NCI-H1417 treated with DMSO at 0.1 percent for 48 hours (cell line): ENCODE results near the gene CD2BP2.
"Not testable (repeated sequence)": the region's sequence is repeated elsewhere in the genome, so short reads cannot be mapped to it uniquely, and the experiment has no call there.

Source experiments
- DNase-seq: peaks from one replicate; lab custom pipeline; 2025; lab: John Stamatoyannopoulos, UW

Gene CD2BP2

DNA sequence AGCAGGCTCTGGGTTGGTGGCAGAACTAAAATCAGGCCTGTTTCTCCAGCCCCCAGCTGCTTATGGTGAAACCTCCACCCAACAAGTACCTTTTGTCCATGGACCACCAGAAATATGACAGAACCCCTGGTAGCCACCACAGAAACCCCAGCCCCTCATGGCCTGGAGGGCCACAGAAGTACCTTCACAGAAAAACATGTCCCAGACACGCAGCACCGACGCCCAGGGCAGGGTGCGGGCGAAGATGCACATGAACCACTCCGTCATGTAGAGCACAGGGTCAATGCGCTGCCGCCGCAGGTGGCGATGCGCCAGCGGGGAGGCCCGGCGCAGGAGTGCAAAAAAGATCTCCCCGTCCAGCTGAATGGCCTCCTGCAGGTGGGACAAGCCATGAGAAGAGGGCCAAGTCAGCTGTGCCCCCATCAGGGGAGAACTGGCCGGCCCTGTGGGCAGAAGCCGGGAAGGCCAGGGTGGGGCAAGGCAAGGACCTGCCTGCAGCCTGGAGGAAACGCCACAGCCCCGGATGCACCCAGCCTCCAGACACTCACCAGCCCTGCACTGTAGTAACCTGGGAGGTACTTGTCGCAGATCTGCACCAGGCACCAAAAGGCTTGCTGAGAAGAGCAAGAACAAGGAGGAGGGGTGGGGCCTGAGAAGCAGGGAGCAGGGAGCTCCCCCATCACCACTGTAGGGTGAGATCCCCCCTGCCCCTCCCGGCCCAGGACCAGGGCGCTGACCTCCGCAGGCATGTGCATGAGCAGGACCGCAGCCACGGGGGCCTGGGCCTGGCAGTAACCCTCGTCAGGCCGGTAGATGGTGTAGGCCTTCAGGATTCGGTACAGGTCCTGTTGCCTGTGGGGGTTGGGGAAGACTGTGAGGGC, 4.1 kb upstream of the CD2BP2 start:
- DNase-seq: no peak

- no peak for DNase-seq
Measured at GRCh38 chr16:30358577-30358936, 3.4 kb upstream of the CD2BP2 start.

GRCh38 chr16:30357715-30358576, 2.8 kb upstream of the CD2BP2 start:
- no peak for DNase-seq

- DNase-seq: no peak
Measured at GRCh38 chr16:30357085-30357714, 2.1 kb upstream of the CD2BP2 start.

DNA sequence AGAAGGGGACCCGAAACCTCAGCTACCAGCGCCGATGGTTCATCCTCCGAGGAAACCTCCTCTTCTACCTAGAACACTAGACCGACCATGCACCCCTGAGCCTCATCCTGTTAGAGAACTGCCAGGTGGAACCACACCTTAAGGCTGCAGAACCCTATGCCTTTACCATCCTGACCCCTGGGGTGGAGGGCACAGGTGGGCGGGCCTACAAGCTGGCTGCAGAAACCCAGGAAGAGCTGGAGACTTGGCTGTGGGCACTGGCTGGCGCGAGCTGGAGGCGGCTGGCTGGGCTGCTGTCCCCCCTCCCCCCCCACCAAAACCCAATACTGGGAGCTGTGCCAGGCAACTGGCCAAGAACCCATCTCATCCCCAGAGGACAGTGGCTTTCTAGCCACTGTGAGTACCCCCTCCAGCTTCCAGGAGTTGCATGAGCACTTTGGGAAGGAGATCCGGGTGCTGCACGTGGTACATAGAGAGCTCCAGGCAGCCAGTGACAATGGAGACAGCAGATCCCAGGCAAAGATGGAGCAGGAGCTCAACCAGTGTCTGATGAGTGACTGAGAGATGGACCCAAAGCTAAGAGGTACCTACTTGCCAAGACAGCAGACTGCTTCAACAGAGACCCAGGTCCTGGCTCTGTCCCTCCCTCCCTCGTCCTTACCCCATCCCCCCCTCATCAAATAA, 1.4 kb upstream of the CD2BP2 start:
- no peak for DNase-seq

DNA sequence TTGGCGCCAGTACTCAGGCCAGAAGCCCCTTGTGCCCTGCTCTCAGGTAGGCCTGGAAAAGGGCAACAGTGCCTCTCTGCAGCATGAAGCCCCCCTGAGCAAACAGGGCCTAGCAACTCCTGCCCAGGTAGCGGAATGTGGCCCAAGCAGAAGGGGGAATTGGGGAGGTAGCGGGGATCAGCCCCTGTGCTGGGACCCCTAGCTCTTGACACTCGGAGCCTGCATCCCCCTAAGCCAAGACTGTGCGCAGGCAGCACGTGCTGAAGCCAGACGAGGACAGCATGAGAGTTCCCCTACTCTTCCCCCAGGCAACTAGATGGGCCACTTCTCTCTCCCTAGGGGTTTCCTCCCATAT, 823 bp upstream of the CD2BP2 start:
- DNase-seq: no peak

GRCh38 chr16:30354423-30355143, 525 bp downstream of the CD2BP2 start:
- no peak for DNase-seq

DNA sequence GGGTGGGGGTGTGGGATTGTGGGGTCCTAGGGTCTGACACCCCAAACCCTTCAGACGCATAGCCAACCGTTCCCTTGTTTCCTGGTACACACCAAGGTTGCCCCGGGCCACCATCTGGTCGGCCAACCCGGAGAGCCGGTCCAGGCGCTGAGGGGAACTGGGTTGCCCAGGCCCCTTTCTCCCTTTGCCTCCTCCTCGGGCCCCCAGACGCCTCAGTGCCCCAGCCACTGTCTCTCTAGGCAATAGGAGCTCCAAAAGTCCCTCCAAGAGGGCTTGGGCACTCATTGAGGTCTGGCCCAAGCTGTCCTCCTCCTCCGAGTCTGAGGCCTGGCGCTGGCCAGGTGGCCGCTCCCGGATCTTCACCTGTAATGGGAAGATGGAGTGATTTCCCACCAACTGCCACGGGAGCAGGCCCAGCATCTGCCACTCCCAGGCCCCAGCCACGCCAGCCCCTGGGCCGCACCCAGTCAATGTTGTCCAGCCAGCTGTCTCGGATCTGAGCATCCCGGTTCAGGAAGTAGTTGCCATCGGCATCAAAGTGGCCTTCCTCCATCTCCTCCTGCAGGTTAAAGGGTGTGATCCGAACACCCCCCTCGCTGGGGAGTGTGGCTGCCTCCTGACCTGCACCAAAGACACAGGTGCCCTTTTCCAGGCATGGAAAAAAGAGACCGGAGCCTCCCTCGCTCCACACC, 1.5 kb downstream of the CD2BP2 start:
- DNase-seq: no peak

GRCh38 chr16:30352488-30353401, 2.4 kb downstream of the CD2BP2 start:
- no peak for DNase-seq

DNA sequence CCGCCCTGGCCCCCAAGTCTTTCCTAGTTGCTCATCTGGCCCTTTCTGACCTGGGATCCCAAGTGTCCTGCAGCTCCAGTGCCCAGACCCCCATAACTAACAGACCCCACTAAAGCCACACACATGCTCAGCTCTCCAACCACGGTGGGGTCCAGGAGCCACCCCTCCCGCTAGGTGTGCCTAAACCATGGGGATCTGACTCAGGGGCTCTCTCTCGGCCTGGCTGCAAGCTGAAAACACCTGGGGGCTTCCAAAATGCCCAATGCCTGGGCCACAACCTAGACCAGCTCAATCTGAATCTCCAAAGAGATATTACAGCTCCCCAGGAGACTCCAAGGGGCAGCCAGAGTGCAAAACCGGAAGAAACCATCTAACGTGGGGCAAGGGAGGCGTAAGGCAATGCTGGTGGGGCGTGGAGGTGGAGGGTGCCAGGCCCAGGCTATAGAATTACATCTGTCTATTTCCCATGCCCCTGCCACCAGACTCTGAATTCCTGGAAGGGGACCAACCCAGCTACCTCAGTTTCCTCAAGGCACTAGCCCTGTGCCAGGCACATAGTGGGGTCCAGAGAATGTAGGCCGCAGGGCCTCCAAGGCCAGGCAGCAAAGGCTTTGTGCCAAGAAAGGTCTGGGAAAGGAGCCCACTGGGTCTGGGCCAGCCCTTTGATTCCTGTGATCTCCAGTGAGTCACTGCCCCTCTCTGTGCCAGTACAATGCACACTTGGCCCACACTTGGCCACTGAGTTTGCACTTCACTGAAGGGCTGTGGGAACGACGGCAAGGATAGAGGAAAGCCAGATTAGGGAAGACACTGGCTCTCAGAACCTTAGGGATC, 3.3 kb downstream of the CD2BP2 start:
- no peak for DNase-seq

DNA sequence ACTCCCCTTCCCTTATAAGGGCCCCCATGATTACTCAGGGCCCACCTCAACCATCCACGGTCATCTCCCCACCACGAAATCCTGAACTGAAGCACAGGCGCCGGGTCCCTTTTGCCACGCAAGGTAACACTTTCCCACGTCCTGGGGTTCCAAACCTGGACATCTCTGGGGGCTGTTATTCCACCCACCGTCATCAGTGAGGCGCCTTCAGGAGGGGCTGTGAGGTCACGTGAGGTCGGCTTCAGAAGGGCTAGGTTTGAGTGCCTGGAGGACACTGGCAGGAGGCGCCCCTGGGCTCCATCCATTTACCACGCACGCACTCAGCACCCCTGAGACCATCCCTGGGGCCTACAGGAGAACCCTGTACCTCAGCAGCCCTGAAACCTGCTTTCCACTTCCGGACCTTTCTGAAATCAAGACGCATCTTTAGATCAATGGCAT, 4.1 kb downstream of the CD2BP2 start:
- DNase-seq: no peak

- DNase-seq: no peak
Measured at GRCh38 chr16:30350134-30350871, 4.8 kb downstream of the CD2BP2 start.

DNA sequence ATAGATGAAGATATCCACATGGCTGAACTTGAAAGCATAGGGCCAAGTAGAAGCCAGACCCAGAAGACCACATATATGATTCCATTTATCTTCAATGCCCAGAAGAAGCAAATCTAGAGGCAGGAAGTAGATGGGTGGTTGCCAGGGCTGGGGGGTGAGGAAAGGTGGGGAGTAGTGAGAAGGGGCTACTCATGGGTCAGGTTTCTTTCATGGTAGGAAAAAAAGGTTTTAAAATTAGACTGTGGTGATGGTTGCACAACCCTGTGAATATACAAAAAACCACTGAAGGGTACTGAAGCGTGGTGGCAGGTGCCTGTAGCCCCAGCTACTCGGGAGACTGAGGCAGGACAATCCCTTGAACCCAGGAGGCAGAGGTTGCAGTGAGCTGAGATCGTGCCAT, 5.4 kb downstream of the CD2BP2 start:
- no peak for DNase-seq

- DNase-seq: no peak
Measured at GRCh38 chr16:30348929-30349328, 6.2 kb downstream of the CD2BP2 start.

- DNase-seq: no peak
Measured at GRCh38 chr16:30348113-30348512, 7.0 kb downstream of the CD2BP2 start.

GRCh38 chr16:30346286-30346685, 8.8 kb downstream of the CD2BP2 start:
- no peak for DNase-seq

DNA sequence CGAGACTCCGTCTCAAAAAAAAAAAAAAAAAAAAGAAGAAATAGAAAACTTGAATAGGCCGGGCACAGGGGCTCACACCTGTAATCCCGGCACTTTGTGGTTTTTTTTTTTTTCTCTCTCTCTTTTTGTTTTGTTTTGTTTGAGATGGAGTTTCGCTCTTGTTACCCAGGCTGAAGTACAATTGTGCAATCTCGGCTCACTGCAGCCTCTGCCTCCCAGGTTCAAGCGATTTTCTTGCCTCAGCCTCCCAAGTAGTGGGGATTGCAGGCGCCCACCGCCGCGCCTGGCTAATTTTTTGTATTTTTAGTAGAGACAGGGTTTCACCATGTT, 11.7 kb downstream of the CD2BP2 start:
- not testable (repeated sequence) for DNase-seq

GRCh38 chr16:30342751-30343490, 12.2 kb downstream of the CD2BP2 start:
- no peak for DNase-seq
